Measurements from ENCODE around the gene GPSM1.

The GPSM1 gene

GRCh38 chr9:136331030-136331429 is 3.7 kb downstream of the GPSM1 start:
- in situ Hi-C loops (cut with MboI; ENCODE audit: low sequenced_read_pairs), result no loop called here

- in situ Hi-C loops (cut with MboI; ENCODE audit: low sequenced_read_pairs), result no loop called here
These were observed 4.5 kb downstream of the GPSM1 start for GRCh38 chr9:136331556-136332481.

- in situ Hi-C loops (cut with MboI; ENCODE audit: low sequenced_read_pairs), result no loop called here
These were observed 5.2 kb downstream of the GPSM1 start for GRCh38 chr9:136332482-136332983.

- in situ Hi-C loops (cut with MboI; ENCODE audit: low sequenced_read_pairs), result no loop called here
These were observed 5.7 kb downstream of the GPSM1 start for GRCh38 chr9:136333045-136333444.

GRCh38 chr9:136333486-136333885 is 6.1 kb downstream of the GPSM1 start:
- in situ Hi-C loops (cut with MboI; ENCODE audit: low sequenced_read_pairs), result no loop called here

GRCh38 chr9:136334541-136334940 is 7.2 kb downstream of the GPSM1 start:
- in situ Hi-C loops (cut with MboI; ENCODE audit: low sequenced_read_pairs), result no loop called here

GRCh38 chr9:136335296-136336155 is 8.2 kb downstream of the GPSM1 start:
- in situ Hi-C loops (cut with MboI; ENCODE audit: low sequenced_read_pairs), result no loop called here

- in situ Hi-C loops (cut with MboI; ENCODE audit: low sequenced_read_pairs), result no loop called here
These were observed 9.0 kb downstream of the GPSM1 start for GRCh38 chr9:136336156-136336870.

- in situ Hi-C loops (cut with MboI; ENCODE audit: low sequenced_read_pairs), result no loop called here
These were observed 9.5 kb downstream of the GPSM1 start for GRCh38 chr9:136336881-136337280.

- in situ Hi-C loops (cut with MboI; ENCODE audit: low sequenced_read_pairs), result no loop called here
These were observed 10.4 kb downstream of the GPSM1 start for GRCh38 chr9:136337416-136338395.

GRCh38 chr9:136338511-136338910 is 11.2 kb downstream of the GPSM1 start:
- in situ Hi-C loops (cut with MboI; ENCODE audit: low sequenced_read_pairs), result no loop called here

- in situ Hi-C loops (cut with MboI; ENCODE audit: low sequenced_read_pairs), result no loop called here
These were observed 12.0 kb downstream of the GPSM1 start for GRCh38 chr9:136339173-136339957.

- in situ Hi-C loops (cut with MboI; ENCODE audit: low sequenced_read_pairs), result no loop called here
These were observed 12.6 kb downstream of the GPSM1 start for GRCh38 chr9:136339958-136340310.

- in situ Hi-C loops (cut with MboI; ENCODE audit: low sequenced_read_pairs), result no loop called here
These were observed 13.2 kb downstream of the GPSM1 start for GRCh38 chr9:136340356-136341041.

- in situ Hi-C loops (cut with MboI; ENCODE audit: low sequenced_read_pairs), result no loop called here
These were observed 13.8 kb downstream of the GPSM1 start for GRCh38 chr9:136341042-136341655.

- in situ Hi-C loops (cut with MboI; ENCODE audit: low sequenced_read_pairs), result no loop called here
These were observed 14.4 kb downstream of the GPSM1 start for GRCh38 chr9:136341769-136342168.

- in situ Hi-C loops (cut with MboI; ENCODE audit: low sequenced_read_pairs), result no loop called here
These were observed 15.1 kb downstream of the GPSM1 start for GRCh38 chr9:136342181-136343120.
